ENCODE measurements around the gene DOK3.

DNA sequence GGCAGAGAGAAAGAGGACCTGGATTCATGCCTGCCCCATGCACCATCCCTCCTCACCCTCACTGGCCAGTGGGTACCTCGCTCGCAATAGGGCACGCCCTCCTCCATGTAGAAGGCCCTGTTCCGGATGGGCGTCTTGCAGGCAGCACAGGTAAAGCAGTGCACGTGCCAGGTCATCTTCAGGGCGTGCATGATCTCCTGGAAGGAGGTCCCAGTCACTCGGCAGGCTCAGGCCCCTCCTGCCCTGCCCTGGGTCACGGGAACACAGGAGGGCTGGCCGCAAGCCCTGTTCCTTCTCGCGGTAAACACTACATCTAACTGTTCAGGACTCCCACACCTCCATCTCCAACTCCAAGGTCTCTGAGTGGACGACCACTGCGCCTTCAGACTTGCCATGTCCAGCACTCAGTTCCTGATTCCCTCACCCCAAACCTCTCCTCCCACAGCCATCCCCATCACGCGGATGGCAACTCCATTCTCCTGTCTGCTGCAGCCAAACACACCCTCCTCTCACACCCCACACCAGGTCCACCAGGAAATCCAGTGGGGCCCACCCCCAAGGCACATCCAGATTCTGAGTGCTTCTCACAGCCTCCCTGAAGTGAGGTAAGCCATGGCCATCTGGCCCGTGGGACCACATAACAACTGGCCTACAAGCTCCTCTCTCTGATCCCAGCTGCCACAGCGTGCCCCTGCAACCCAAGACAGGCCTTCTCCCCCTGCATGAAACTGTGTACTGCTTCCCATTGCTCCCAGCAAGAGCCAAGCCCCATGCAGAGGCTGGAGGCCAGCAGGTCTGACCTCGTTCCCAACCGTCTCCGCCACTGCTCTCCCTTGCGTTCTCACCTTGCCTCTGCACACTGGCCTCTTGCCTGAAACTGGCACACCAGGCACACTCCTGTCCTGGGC, 25.4 kb downstream of the DOK3 start:
- TF ChIP-seq CTCF (IDR thresholded peaks at IDR 0.05) (no peak), POLR2A (IDR thresholded peaks at IDR 0.05) (no peak), EP300 (IDR thresholded peaks at IDR 0.05; ENCODE audit: low read depth) (no peak)

Data from transverse colon (tissue), 3 donors.